SK-N-SH (cell line): ENCODE data around the gene THEMIS.

Source experiments
- CHD2 ChIP-seq: fragments of 150-350 bp; IDR thresholded peaks from 2 replicates; pipeline ENCODE4 v1.6.1; 2018; ENCODE audit warnings: low read length; ENCODE audit not compliant: partially characterized antibody
- CTCF ChIP-seq: fragments of 200-600 bp; sonication (generic); IDR thresholded peaks from 2 replicates; pipeline ENCODE4 v1.6.1; 2017; ENCODE audit warnings: antibody characterized with exemption, mild to moderate bottlenecking, moderate library complexity
- EP300 ChIP-seq, 2 experiments: IDR thresholded peaks; 2 replicates each; pipeline versions ENCODE4 v1.4.0 to v1.6.1; 2012; ENCODE audit warnings: borderline replicate concordance in 1 of 2, low read depth in 1 of 2, low read length in 1 of 2
- GABPA ChIP-seq: IDR thresholded peaks from 2 replicates; pipeline ENCODE4 v1.4.0; 2012; ENCODE audit warnings: low read depth, mild to moderate bottlenecking
- JUND ChIP-seq: IDR thresholded peaks from 2 replicates; pipeline ENCODE4 v1.4.0; 2012
- MEF2A ChIP-seq: IDR thresholded peaks from 2 replicates; pipeline ENCODE4 v1.4.0; 2012; ENCODE audit warnings: low read depth, borderline replicate concordance
- MXI1 ChIP-seq: IDR thresholded peaks from 2 replicates; pipeline ENCODE4 v1.6.1; 2012; ENCODE audit warnings: mild to moderate bottlenecking, low read depth, low read length, improper control_type of control experiment
- NFIC ChIP-seq: IDR thresholded peaks from 2 replicates; pipeline ENCODE4 v1.4.0; 2012; ENCODE audit warnings: borderline replicate concordance
- PBX3 ChIP-seq: IDR thresholded peaks from 2 replicates; pipeline ENCODE4; 2012
- POLR2AphosphoS5 ChIP-seq: IDR thresholded peaks from 2 replicates; pipeline ENCODE4 v1.6.1; 2012; ENCODE audit warnings: low read depth, low read length
- RAD21 ChIP-seq: IDR thresholded peaks from 2 replicates; pipeline ENCODE4 v1.6.1; 2012; ENCODE audit warnings: mild to moderate bottlenecking, low read length
- YY1 ChIP-seq: IDR thresholded peaks from 2 replicates; pipeline ENCODE4 v1.4.0; 2012; ENCODE audit warnings: low read depth, mild to moderate bottlenecking
- ZBTB33 ChIP-seq: IDR thresholded peaks from 2 replicates; pipeline ENCODE4 v1.4.0; 2012; ENCODE audit warnings: low read depth, borderline replicate concordance

- no peak for TF ChIP-seq CTCF
- no peak for TF ChIP-seq GABPA
- no peak for TF ChIP-seq ZBTB33
- TF ChIP-seq PBX3: no peak
- no peak for TF ChIP-seq CHD2
- no peak for TF ChIP-seq MXI1
- no peak for TF ChIP-seq EP300 (IDR thresholded peaks at IDR 0.05; ENCODE audit: borderline replicate concordance in 1 of 2, low read depth in 1 of 2, low read length in 1 of 2)
- no peak for TF ChIP-seq NFIC
- TF ChIP-seq MEF2A: no peak
- TF ChIP-seq POLR2AphosphoS5: no peak
- TF ChIP-seq RAD21: no peak
- no peak for TF ChIP-seq JUND
- no peak for TF ChIP-seq YY1
Measured at GRCh38 chr6:127813699-127814027, 87.2 kb downstream of the THEMIS start.
